NT2/D1 (cell line): ENCODE data around the gene PCGF1.

ENCODE experiments used
- SUZ12 ChIP-seq: IDR thresholded peaks from 2 replicates; pipeline ENCODE4 v1.6.1; 2011; ENCODE audit not compliant: insufficient read length, insufficient read depth; ENCODE audit errors: extremely low read depth
- YY1 ChIP-seq: IDR thresholded peaks from 2 replicates; pipeline ENCODE4 v1.6.1; 2011; ENCODE audit not compliant: insufficient read length, insufficient read depth
- ZNF274 ChIP-seq: IDR thresholded peaks from 2 replicates; pipeline ENCODE4 v1.6.1; 2011; ENCODE audit warnings: mild to moderate bottlenecking, low read depth, low read length

DNA sequence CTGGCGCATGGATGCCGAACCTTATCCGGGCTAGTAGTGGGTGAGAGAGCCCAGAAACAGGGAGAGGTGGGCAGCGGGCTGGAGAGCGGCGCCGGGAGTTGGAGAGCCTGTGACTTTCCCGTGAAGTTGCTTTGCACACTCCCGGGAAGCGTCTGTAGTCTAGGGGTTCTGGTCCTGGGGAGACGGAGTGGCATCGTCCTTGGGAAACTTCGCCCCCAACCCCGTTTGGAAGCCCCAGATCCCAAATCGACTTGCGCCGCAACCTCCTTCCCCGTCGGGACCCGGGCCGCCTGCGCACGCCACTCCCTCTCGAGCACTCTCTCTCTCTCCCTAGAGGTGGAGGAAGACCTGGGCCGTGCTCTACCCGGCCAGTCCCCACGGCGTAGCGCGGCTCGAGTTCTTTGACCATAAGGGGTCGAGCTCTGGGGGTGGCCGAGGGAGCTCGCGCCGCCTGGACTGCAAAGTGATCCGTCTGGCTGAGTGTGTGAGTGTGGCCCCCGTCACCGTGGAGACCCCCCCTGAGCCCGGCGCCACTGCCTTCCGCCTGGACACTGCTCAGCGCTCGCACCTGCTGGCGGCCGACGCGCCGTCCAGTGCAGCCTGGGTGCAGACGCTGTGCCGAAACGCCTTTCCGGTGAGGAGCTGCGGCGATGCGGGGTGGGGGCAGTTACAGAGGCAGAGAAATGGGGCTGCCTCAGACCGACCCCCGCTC is 47.5 kb upstream of the PCGF1 start:
- TF ChIP-seq ZNF274 = no peak
- no peak for TF ChIP-seq YY1
- no peak for TF ChIP-seq SUZ12
